ENCODE data around the gene PRR15L.
"Not testable (repeated sequence)": the region's sequence is repeated elsewhere in the genome, so short reads cannot be mapped to it uniquely, and the experiment has no call there.

PRR15L gene

DNA sequence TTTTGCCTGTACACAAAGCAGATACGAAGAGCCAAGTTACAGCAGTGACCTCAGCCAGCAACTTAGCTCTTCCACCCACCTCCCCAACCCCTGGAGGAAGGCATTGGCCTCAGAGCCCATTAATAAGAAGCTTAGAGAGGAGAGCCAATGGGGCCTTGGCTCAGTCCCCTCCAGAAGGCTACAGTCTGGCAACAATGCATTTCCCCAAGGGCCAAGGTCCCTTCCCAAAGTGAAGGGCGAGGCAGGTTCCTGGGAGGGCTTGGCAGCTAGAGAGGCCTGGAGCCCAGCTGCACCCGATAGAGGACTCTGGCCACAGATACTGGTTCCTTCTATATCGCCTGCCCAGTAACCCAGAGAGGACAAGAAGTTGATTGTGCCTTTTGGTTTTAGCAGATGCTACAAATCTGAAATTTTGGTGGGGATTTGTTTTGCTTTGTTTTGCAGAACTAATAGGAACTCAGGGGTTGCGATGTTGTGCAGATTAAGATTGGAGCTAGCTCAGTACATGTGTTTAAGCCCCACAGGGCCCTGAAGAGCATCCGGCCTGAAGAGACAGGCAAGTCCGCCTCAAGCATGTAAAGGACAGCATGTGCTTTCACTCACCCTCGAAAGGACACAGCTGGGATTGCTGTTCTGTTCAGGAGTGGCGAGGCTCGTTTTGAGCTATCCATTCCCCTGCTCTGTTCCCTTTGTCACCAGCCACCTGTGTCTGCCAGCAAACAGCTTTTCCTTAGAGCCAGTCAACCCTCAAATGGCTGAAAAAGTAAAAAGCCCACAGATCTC lies 28.3 kb downstream of the PRR15L start:
- DNase-seq, result no peak

DNA sequence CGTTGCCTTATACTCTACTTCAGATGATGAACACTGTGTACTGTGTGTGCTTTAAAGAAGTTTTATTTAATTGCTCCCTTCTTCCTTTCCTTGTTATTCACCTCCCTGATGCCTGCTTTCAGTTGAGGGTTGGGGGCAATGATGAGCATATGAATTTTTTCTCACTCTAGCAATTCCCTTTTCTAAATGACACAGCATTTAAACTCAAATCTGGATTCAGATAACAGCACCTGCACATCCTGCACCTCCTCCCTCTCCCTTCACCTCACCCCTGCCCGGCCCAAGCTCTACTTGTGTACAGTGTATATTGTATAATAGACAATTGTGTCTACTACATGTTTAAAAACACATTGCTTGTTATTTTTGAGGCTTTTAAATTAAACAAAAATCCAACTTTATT lies 29.3 kb downstream of the PRR15L start:
- no peak for DNase-seq

DNA sequence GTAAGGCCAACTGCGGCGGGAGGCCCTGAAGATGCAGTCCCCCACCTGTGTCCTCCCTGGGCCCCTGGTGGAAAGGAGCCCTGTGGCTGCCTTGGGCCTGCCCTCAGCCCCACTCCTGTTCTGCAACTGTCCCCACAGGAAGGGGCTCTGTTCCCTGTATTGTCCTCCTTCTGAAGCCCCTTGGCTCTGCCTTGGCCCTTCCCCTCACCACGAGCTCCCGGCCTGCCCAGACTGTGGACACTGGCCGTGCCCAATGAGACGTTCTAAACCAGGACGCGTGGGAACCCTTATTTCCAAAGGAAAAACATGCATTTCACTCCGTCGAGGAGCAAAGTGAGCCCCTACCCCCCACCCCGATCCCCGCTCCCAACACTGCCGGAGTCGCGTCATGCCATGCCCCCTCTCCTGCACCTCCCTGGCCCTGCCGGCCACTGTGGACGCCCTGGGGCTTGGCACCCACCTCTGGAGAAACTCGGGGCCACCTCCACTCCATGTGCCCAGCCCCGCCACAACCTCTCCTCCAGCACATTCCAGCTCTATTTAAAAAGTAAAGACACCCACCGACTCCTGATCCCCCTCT lies 29.8 kb downstream of the PRR15L start:
- DNase-seq, result no peak

DNA sequence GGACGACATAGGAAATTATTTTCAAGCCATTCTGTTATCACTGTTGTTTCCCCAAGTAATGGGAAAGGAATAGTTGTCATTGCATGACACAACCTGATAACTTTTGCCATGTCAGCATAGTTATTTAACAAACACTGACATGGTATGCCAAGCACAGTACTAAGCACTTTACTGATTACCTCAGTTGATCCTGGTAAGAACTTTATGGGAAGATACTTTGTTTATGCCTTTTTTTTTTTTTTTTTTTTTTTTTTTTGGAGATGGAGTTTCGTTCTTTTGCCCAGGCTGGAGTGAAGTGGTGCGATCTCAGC lies 32.0 kb downstream of the PRR15L start:
- DNase-seq, result no peak

DNA sequence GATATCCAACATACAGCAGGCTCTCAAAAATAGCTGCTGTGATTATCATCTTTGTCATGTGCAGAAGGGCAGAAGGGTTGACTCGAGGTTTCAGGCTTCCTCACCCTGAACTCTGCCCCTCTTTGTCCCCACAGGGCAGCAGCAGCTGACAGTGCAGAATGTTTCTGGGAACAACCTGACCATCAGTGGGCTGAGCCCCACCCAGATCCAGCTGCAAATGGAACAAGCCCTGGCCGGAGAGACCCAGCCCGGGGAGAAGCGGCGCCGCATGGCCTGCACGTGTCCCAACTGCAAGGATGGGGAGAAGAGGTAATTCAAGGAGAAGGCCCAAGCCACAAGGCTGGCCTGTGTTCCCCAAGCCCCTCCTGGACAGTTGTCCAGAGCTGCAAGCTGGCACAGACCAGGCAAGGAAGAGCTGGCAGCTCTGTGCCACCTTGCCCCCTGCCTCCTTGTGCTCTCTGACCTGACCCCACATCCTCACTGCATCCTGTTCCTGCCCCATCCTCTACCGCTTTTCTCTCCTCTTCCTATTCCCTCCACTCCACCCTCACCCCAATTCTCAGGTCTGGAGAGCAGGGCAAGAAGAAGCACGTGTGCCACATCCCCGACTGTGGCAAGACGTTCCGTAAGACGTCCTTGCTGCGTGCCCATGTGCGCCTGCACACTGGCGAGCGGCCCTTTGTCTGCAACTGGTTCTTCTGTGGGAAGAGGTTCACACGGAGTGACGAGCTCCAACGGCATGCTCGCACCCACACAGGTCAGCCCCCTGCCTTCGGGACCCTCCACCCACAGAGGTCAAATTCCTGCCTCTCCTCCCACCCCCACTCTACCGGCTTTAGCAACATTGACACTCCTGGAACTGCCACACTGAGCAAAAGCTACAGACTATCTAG lies 32.7 kb downstream of the PRR15L start:
- DNase-seq, result no peak

DNA sequence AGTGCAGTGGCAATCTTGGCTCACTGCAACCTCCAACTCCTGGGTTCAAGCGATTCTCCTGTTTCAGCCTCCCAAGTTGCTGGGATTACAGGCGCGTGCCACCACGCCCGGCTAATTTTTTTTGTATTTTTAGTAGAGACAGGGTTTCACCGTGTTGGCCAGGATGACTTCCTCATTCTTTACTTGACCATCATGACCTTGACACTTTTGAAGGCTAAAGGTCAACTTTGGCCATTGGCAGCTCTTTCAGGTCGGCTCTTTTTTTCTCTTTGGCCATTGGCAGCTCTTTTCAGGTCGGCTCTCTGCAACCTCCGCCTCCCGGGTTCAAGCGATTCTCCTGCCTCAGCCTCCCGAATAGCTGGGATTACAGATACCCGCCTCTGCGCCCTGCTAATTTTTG lies 37.8 kb downstream of the PRR15L start:
- not testable (repeated sequence) for DNase-seq

DNA sequence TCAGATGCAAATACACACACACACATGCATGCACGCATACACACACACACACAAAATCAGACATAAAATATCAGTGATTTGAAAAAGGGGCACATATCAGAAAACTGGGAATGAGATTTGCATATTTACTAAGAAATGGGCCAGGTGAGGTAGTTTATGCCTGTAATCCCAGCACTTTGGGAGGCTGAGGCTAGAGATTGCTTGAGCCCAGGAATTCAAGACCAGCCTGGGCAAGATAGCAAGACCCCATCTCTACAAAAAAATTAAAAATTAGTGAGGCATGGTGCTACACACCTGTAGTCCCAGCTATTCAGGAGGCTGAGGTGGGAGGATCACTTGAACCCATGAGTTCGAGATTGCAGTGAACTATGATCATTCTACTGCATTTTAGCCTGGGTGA lies 38.7 kb downstream of the PRR15L start:
- DNase-seq, result no peak

DNA sequence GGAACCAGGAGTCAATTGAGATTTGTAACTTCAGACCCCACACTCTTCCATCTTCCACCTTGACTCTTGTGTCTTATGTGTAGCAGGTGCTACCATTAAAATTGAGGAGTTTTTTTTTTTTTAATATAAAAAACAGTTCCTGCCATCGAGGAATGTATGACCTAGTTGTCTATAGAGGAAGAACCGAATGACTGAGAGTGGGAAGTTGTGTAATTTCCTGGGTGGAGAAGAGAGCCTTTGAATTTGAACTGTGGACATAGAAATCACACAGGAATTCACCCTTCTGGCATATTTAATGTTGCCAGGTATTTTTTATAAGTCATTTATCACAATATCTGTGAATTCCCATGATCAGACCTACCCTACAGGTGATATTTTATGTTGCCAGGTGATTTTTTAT lies 39.7 kb downstream of the PRR15L start:
- DNase-seq, result no peak

DNA sequence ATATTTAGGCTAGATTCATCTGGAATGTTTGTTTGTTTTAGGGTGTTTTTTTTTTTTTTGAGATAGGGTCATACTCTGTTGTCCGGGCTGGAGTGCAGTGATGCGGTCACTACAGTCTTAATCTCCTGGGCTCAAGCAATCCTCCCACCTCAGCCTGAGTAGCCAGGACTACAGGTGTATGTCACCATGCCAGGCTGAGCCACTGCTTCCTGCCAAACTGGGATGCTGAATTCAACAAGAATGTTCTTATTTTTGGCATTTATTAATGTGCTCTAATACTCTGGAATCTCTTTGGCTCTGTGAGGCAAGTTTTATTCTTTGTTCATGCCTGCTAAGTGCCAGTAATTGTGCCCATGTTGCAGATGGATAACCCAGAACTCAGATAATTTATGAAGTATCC lies 40.1 kb downstream of the PRR15L start:
- DNase-seq, result no peak

DNA sequence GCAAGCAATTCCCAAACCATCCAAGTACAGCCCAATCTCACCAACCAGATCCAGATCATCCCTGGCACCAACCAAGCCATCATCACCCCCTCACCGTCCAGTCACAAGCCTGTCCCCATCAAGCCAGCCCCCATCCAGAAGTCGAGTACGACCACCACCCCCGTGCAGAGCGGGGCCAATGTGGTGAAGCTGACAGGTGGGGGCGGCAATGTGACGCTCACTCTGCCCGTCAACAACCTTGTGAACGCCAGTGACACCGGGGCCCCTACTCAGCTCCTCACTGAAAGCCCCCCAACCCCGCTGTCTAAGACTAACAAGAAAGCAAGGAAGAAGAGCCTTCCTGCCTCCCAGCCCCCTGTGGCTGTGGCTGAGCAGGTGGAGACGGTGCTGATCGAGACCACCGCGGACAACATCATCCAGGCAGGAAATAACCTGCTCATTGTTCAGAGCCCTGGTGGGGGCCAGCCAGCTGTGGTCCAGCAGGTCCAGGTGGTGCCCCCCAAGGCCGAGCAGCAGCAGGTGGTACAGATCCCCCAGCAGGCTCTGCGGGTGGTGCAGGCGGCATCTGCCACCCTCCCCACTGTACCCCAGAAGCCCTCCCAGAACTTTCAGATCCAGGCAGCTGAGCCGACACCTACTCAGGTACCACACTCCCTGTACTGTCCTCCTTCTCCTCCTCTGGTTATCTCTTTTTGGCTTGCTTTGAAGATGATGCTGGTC lies 41.0 kb downstream of the PRR15L start:
- no peak for DNase-seq

DNA sequence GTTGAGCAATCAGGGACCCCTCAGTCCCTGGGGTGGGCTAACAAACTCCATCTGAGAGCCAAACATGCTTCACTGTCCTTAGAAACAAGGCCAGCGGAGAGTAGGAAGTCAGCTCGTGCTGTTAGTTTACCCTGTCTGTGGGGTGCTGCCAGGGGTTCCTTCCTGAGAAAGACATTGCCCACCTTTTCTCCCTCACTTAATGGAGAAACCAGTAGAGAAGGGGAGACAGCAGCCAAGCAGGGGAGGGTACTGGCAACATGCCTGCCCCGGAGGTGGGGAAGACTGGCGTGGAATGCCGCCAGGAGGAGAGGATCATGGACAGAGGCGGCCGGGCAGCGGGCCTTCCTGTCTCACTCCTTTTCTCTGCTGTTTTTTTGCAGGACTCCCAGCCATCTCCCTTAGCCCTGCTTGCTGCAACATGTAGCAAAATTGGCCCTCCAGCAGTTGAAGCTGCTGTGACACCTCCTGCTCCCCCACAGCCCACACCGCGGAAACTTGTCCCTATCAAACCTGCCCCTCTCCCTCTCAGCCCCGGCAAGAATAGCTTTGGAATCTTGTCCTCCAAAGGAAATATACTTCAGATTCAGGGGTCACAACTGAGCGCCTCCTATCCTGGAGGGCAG lies 41.8 kb downstream of the PRR15L start:
- no peak for DNase-seq

DNA sequence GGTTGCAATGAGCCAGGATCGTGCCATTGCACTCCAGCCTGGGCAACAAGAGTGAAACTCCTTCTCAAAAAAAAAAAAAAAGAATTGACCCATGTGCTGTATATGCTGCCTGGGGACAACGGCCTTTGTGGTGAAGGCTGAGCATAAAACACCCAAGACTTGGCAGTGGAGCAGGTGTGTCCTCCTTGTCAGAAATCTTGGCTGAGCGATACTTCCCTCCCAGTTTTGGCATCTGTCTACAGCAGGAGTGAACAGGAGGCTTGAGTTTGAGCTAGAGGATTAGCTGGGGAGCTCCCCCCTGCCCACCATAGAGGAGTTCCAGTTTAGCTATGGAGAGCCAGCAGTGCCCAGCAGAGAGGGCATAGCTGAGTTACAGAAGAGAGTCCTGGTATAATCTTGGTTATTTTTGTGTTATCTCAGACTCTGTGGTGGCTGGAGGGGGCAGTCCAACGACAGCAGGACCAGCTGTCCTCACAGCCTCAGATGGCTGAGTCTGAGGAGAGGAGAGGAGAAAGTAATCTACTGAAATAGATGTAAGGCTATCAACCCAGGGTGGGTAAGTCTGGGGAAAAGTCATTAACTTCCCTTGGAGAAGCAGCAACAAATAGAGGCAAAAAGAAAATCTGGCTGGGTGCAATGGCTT lies 43.3 kb downstream of the PRR15L start:
- no peak for DNase-seq

DNA sequence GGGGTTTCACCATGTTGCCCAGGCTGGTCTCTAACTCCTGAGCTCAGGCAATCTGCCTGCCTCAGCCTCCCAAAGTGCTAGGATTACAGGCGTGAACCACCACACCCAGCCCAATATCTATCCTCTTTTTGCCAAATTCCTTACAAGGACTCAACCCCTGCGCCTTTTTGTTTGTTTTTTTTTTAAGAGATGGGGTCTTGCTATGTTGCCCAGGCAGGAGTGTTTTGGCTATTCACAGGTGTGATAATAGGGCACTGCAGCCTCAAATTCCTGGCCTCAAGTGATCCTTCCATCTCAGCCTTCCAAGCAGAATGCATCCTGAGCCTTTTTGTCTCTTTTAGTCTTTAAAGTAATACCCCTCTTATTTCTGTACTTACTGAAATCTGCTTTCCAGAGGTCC lies 44.6 kb downstream of the PRR15L start:
- no peak for DNase-seq

DNA sequence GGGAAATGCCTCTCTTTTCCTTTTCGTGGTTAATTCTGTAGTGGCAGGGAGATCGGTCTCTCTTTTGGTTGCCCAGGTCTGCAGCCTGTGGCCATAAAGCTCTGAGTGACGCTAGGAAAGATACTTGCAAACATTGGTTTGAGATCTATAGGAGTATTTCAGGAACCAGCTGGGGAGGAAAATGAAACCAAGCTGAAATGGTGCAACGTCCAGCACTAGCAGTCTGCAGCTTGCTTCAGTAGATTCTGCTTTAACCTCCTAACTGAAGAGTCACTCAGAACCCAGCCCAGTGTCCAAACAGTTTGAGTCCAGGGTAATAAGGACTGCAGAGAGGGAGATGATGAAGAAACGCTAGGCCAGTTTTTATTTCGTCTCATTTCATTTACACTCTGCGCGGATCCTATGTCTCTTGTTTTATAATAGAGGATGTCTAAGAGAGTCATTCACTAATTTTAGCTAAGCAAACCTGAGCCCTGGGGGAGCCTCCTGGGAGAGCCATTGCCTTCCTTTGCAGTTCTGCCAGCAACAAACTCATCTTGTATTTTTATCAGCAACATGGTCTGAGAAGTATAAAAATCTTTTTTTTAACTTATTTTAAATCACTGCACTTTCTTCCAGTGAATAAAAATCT lies 49.6 kb downstream of the PRR15L start:
- DNase-seq, result no peak

DNA sequence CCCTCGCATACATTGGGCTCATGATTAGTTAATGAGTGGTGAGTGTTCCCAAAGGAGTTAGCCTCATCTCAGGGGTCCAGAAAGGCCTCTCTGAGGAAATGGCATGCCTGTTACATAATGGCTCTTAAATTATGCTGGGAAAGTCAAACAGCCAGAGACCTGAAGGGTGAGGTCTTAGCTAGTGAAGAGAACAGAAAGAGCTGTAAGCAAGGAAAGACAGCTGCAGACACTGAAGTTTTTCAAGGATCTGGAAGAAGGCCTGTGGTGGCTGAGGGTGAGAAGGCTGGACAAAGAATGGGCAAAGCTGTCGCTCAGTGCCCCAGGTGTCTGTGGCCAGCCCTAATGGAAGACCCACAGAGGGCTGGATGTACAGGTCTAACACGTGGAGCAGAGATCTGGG lies 51.2 kb downstream of the PRR15L start:
- DNase-seq, result no peak

DNA sequence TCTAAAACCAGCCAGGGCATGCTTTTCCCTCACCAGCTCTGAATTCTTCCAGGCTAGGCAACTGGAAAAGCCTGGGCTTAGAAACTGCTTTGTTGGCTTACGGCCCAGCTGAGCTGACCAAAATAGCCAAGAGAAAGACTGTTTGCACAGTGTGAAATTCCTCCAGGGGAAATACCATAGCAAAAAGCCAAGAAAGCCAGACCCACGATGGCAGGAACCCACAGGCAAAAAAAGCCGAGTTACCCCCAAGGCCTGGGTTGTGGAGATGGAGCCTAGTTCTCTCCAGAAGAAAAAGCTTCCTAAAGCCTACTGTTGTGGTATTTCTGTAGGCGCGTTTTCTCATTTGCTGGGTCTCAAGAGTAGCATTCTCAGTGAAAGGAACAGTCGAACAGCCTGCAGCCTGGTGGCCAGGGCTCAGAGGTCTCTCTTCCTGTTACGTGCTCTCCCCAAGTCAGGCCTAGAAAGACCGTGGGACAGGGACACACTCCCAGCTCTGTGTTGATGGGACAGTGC lies 52.4 kb downstream of the PRR15L start:
- no peak for DNase-seq

DNA sequence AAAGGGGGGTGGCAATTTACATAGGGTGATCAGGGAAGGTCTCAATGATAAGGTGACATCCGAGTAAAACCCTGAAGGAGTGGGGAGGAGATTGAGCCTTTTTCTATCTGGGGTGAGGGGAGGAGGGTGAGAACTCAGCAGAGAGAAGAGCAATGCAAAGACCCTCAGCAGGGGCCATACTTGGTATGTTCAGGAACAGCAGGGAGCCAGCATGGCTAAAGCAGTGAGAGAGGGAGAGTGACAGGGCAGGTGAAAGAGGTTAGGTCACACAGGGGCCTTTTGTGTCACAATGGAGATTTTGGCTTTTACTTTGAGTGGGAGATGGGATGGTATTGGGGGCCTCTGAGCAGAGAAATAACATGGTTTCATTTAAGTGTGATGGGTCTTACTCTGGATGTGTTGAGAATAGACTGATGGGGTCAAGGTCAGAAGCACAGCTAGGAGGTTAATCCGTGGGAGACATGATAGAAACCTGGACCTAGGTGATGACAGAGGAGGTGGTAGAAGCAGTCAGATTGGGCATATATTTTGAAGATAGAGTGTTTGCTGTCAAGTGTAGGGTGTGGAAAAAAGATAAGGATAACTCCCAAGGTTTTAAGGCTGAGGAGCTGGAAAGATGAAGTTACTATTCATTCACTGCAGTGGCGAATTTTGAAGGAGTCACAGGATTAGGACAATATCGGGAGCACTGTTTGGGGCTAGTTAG lies 55.5 kb downstream of the PRR15L start:
- DNase-seq, result no peak
